Neural cell (in vitro differentiated cells): ENCODE measurements around the gene RAPGEF5. TPM values are rescaled to one million over a fixed set of nuclear protein-coding genes. Genes with fewer than 3 reads are reported as not detected.

ENCODE experiments used
- H2AFZ ChIP-seq: fragments of 200-600, 300-800 bp; sonication (generic), shearing (Covaris generic); 2 replicates; pipeline ENCODE4 v1.6.0; 2014; ENCODE audit warnings: low read depth, mild to moderate bottlenecking, antibody characterized with exemption, low read length, moderate library complexity
- H3F3A ChIP-seq: fragments of 200-600 bp; shearing (Covaris generic); 2 replicates; pipeline ENCODE4 v1.6.1; 2016; ENCODE audit warnings: mild to moderate bottlenecking, moderate library complexity, mixed read lengths, antibody characterized with exemption, low read length; ENCODE audit not compliant: insufficient read depth, poor library complexity, severe bottlenecking
- H3K27ac ChIP-seq: fragments of 200-600, 300-800 bp; sonication (generic), shearing (Covaris generic); 2 replicates; pipeline ENCODE4 v1.5.1; 2014; ENCODE audit warnings: mild to moderate bottlenecking, low read length, moderate library complexity
- H3K27me3 ChIP-seq: fragments of 300-800, 200-600 bp; sonication (generic), shearing (Covaris generic); 2 replicates; pipeline ENCODE4 v1.6.0; 2014; ENCODE audit warnings: mild to moderate bottlenecking, low read depth, low read length, moderate library complexity; ENCODE audit not compliant: insufficient read depth
- H3K36me3 ChIP-seq: fragments of 300-800, 200-600 bp; sonication (generic), shearing (Covaris generic); 2 replicates; pipeline ENCODE4 v1.5.1; 2014; ENCODE audit warnings: mild to moderate bottlenecking, antibody characterized with exemption, low read length, moderate library complexity; ENCODE audit not compliant: insufficient read depth
- H3K4me2 ChIP-seq: fragments of 300-800, 200-600 bp; sonication (generic), shearing (Covaris generic); 2 replicates; pipeline ENCODE4 v1.6.0; 2014; ENCODE audit warnings: mild to moderate bottlenecking, low read length
- H3K4me3 ChIP-seq: fragments of 300-800, 200-600 bp; sonication (generic), shearing (Covaris generic); 2 replicates; pipeline ENCODE4 v1.5.1; 2014; ENCODE audit warnings: mild to moderate bottlenecking, low read length, moderate library complexity
- H3K79me2 ChIP-seq: fragments of 200-600 bp; shearing (Covaris generic); replicated peaks from 2 replicates; pipeline ENCODE4 v1.6.0; 2014; ENCODE audit warnings: mild to moderate bottlenecking, low read length, moderate library complexity; ENCODE audit not compliant: insufficient read depth
- H3K9ac ChIP-seq: fragments of 300-800, 200-600 bp; sonication (generic), shearing (Covaris generic); 2 replicates; pipeline ENCODE4 v1.6.1; 2016; ENCODE audit warnings: mild to moderate bottlenecking, low read length, mixed read lengths
- H3K9me2 ChIP-seq: fragments of 200-600 bp; shearing (Covaris generic); 2 replicates; pipeline ENCODE4 v1.6.1; 2016; ENCODE audit warnings: mild to moderate bottlenecking, low read length, mixed read lengths; ENCODE audit not compliant: insufficient read depth
- H3K9me3 ChIP-seq: fragments of 200-600, 300-800 bp; sonication (generic), shearing (Covaris generic); 2 replicates; pipeline ENCODE4 v1.6.1; 2016; ENCODE audit warnings: mild to moderate bottlenecking, mixed run types, low read length, moderate library complexity, mixed read lengths
- H4K20me1 ChIP-seq: fragments of 200-600 bp; shearing (Covaris generic); 2 replicates; pipeline ENCODE4 v1.6.1; 2016; ENCODE audit warnings: mild to moderate bottlenecking, mixed run types; ENCODE audit not compliant: insufficient read depth
- CTCF ChIP-seq: fragments of 450-650 bp; IDR thresholded peaks from 2 replicates; pipeline ENCODE4 v1.5.1; 2014; ENCODE audit warnings: antibody characterized with exemption, mild to moderate bottlenecking, moderate library complexity; ENCODE audit not compliant: poor library complexity, severe bottlenecking
- EP300 ChIP-seq: fragments of 450-650 bp; conservative IDR thresholded peaks from 2 replicates; pipeline ENCODE4 v1.6.1; 2014; ENCODE audit warnings: antibody characterized with exemption, mild to moderate bottlenecking, moderate library complexity; ENCODE audit not compliant: poor library complexity, severe bottlenecking
- EZH2 ChIP-seq: fragments of 200-600, 300-800 bp; shearing (Covaris generic), sonication (generic); IDR thresholded peaks from 2 replicates; pipeline ENCODE4 v1.6.1; 2014; ENCODE audit warnings: antibody characterized with exemption, low read length, borderline replicate concordance, mild to moderate bottlenecking; ENCODE audit not compliant: insufficient read depth, poor library complexity, severe bottlenecking
- MXI1 ChIP-seq: fragments of 450-650 bp; conservative IDR thresholded peaks from 2 replicates; pipeline ENCODE4 v1.6.1; 2014; ENCODE audit warnings: antibody characterized with exemption, mild to moderate bottlenecking; ENCODE audit not compliant: poor library complexity, severe bottlenecking
- POLR2AphosphoS5 ChIP-seq: IDR thresholded peaks from 2 replicates; pipeline ENCODE4 v1.6.1; 2012
- RAD21 ChIP-seq: fragments of 450-650 bp; conservative IDR thresholded peaks from 2 replicates; pipeline ENCODE4 v1.6.1; 2014; ENCODE audit warnings: antibody characterized with exemption, mild to moderate bottlenecking, moderate library complexity
- REST ChIP-seq: IDR thresholded peaks from 2 replicates; pipeline ENCODE4 v1.6.1; 2012; ENCODE audit warnings: borderline replicate concordance
- SMC3 ChIP-seq: fragments of 450-650 bp; conservative IDR thresholded peaks from 2 replicates; pipeline ENCODE4 v1.6.1; 2014; ENCODE audit warnings: antibody characterized with exemption, mild to moderate bottlenecking, moderate library complexity; ENCODE audit not compliant: poor library complexity
- TAF1 ChIP-seq: IDR thresholded peaks from 2 replicates; pipeline ENCODE4 v1.6.1; 2012; ENCODE audit warnings: low read depth
- polyA plus RNA-seq: library from polyadenylated mRNA; depleted of rRNA; stranded (reverse); fragments of >200 nt; gene quantifications from 2 replicates; pipeline ENCODE4 v1.2.3, GENCODE V29; 2014

Gene RAPGEF5
- polyA plus RNA-seq, 1 donor from 2014 or later, result 48.0 TPM

- Histone ChIP-seq H3K36me3 (no peaks in the 10 kb centered on the region), H3K9ac (no peak overlapping the region), H3K27me3 (no peaks in the 10 kb centered on the region), H3K4me3 (no peak overlapping the region), H3K9me3 (no peaks in the 10 kb centered on the region), H3K4me2 (no peak overlapping the region), H3F3A (no peaks in the 10 kb centered on the region), H3K79me2 (no peaks in the 10 kb centered on the region), H4K20me1 (no peaks in the 10 kb centered on the region), H3K9me2 (no peaks in the 10 kb centered on the region), H3K27ac (no peak overlapping the region), H2AFZ (no peak overlapping the region)
- TF ChIP-seq EZH2 (no peak), TAF1 (no peak), SMC3 (no peak), MXI1 (no peak), POLR2AphosphoS5 (no peak), EP300 (no peak), REST (no peak), CTCF (no peak), RAD21 (no peak)
These were observed 146.6 kb downstream of the RAPGEF5 start for GRCh38 chr7:22210355-22210754.

GRCh38 chr7:22208799-22209198, 148.2 kb downstream of the RAPGEF5 start:
- H3K27ac ChIP-seq, result no peak overlapping the region
- no peak overlapping the region for H3K4me3 ChIP-seq
- no peaks in the 10 kb centered on the region for H3K79me2 ChIP-seq
- H3K9me3 ChIP-seq, result no peaks in the 10 kb centered on the region
- no peaks in the 10 kb centered on the region for H3K27me3 ChIP-seq
- H3K4me2 ChIP-seq, result no peak overlapping the region
- no peaks in the 10 kb centered on the region for H3K9me2 ChIP-seq
- no peaks in the 10 kb centered on the region for H4K20me1 ChIP-seq
- H3K9ac ChIP-seq, result no peak overlapping the region
- H3K36me3 ChIP-seq, result no peaks in the 10 kb centered on the region
- no peak overlapping the region for H2AFZ ChIP-seq
- H3F3A ChIP-seq, result no peaks in the 10 kb centered on the region
- TF ChIP-seq POLR2AphosphoS5 (no peak), EZH2 (no peak), TAF1 (no peak), CTCF (no peak), REST (no peak), SMC3 (no peak), MXI1 (no peak), EP300 (no peak), RAD21 (no peak)
